Ovary (tissue), 9 donors: ENCODE results near the gene UGT1A5. TPM values are rescaled to one million over a fixed set of nuclear protein-coding genes. Genes with fewer than 3 reads are reported as not detected.
"Not testable (repeated sequence)": the region's sequence is repeated elsewhere in the genome, so short reads cannot be mapped to it uniquely, and the experiment has no call there.

ENCODE experiments used
- DNase-seq, 5 donors: peaks; one replicate each; pipeline ENCODE4 v3.0.0-alpha.2; 2019 to 2020
- H3K27ac ChIP-seq, 2 donors: fragments of 200-600 bp; one replicate each; pipeline versions ENCODE4 v1.5.1 to v1.8.0; 2019 to 2022
- H3K27me3 ChIP-seq: fragments of 200-600 bp; one replicate; pipeline ENCODE4 v1.8.0; 2022
- H3K36me3 ChIP-seq: fragments of 200-600 bp; sonication (generic); one replicate; pipeline ENCODE4 v1.5.1; 2019
- H3K4me1 ChIP-seq: one replicate; pipeline ENCODE4 v1.8.1; 2013; ENCODE audit warnings: mild to moderate bottlenecking, moderate library complexity; ENCODE audit not compliant: insufficient read depth
- H3K4me3 ChIP-seq: fragments of 200-600 bp; sonication (generic); one replicate; pipeline ENCODE4 v1.5.1; 2017
- H3K9me3 ChIP-seq, 2 donors: fragments of 200-600 bp in 1 of 2; sonication (generic) in 1 of 2; one replicate each; pipeline versions ENCODE4 v1.5.1 to v1.8.1; 2013 to 2019; ENCODE audit warnings: mild to moderate bottlenecking in 1 of 2, moderate library complexity in 1 of 2
- CTCF ChIP-seq, 3 donors: fragments of 450-650 bp in 2 of 3; fragments of 200-600 bp in 1 of 3; IDR thresholded peaks; one replicate each; pipeline versions ENCODE4 v1.5.1 to v1.8.0; 2016 to 2022; ENCODE audit warnings: antibody characterized with exemption in 3 of 3, mild to moderate bottlenecking in 1 of 3
- EP300 ChIP-seq: sonication (generic); formaldehyde crosslinking; IDR thresholded peaks from one replicate; pipeline ENCODE4 v1.6.1; 2017; ENCODE audit warnings: antibody characterized with exemption
- POLR2A ChIP-seq: fragments of 450-650 bp; IDR thresholded peaks from one replicate; pipeline ENCODE4 v1.6.1; 2017; ENCODE audit warnings: antibody characterized with exemption, mild to moderate bottlenecking, moderate library complexity
- WGBS, 3 donors: extraction: QIAGEN DNeasy Blood & Tissue Kit in 1 of 3; methylation state at CpG; one replicate each; pipeline versions ENCODE4 v1.1.5 to v1.1.7; 2013 to 2017; 5-methylcytosine and 5-hydroxymethylcytosine counted together
- intact Hi-C, 4 donors: fragments of 100-400 bp; cut with DNase I; formaldehyde crosslinking; loops; one replicate each; pipeline versions ENCODE4 v1.11.0 to v1.15.1; 2022 to 2023
- polyA plus RNA-seq, 2 donors: library from polyadenylated mRNA; stranded (reverse); fragments of 200-250 nt in 1 of 2; fragments of 350-450 nt in 1 of 2; fragmentation: Illumina TruSeq in 1 of 2; extraction: RNeasy Lipid Tissue Mini Kit (QIAGEN cat#74804) in 1 of 2; gene quantifications; one replicate each; pipeline ENCODE4 v1.2.3, GENCODE V29; 2013 to 2014
- total RNA-seq, 7 donors: library from RNA; depleted of rRNA in 2 of 7; stranded (reverse); fragments of >200 nt in 2 of 7; fragmentation: NEBNext Ultra II Directional in 3 of 7; extraction: Animal tissue kit (Norgen Biotek cat#: 25700) in 3 of 7; gene quantifications; one replicate each; pipeline versions ENCODE4 v1.1.0 to v1.2.4, GENCODE V29; 2016 to 2023
- donor health status: DM: no; HTN: no; CAD: no; lungs with moderate emphysema.
- donor health status: DM: no; HTN: no; CAD: no.
- donor health status: Bipolar disorder and iron deficiency.
- donor health status: DM: yes; HTN: yes; CAD: no.
- donor health status: DM: no; HTN: no; CAD: no.
- donor health status: DM: yes; HTN: yes; CAD: no.

UGT1A5 gene
- total and polyA plus RNA-seq, 9 donors = not detected

- Histone ChIP-seq H3K4me1 (no peaks in the 10 kb centered on the region), H3K36me3 (no peaks in the 10 kb centered on the region), H3K4me3 (no peak overlapping the region), H3K27ac (no peak overlapping the region), H3K9me3 (no peaks in the 10 kb centered on the region), H3K27me3 (no peaks in the 10 kb centered on the region)
- TF ChIP-seq POLR2A (no peak), EP300 (no peak), CTCF (IDR thresholded peaks at IDR 0.05) (no peak)
- 86 to 91% (median 88%) methylated on average over 8 of the region's 8 CpGs for WGBS, 3 donors
- no peak for DNase-seq
- intact Hi-C loops = no loop called here
These were observed 13.2 kb upstream of the UGT1A5 start for GRCh38 chr2:233699424-233700027.

- TF ChIP-seq POLR2A = no peak
- no peak for TF ChIP-seq CTCF (IDR thresholded peaks at IDR 0.05)
- no peak for TF ChIP-seq EP300
- no peaks in the 10 kb centered on the region for H3K36me3 ChIP-seq
- H3K4me1 ChIP-seq = no peaks in the 10 kb centered on the region
- no peaks in the 10 kb centered on the region for H3K27me3 ChIP-seq
- intact Hi-C loops = no loop called here
- no peak overlapping the region for H3K4me3 ChIP-seq
- no peak overlapping the region for H3K27ac ChIP-seq
- H3K9me3 ChIP-seq = no peaks in the 10 kb centered on the region
- no peak for DNase-seq
- WGBS, 3 donors = 37 to 44% (median 43%) methylated on average over 1 of the region's 1 CpG
These were observed 12.6 kb upstream of the UGT1A5 start for GRCh38 chr2:233700028-233700635.

- H3K4me3 ChIP-seq, H3K27me3 ChIP-seq, H3K27ac ChIP-seq, H3K36me3 ChIP-seq, H3K9me3 ChIP-seq, intact Hi-C loops, H3K4me1 ChIP-seq, DNase-seq: not testable (repeated sequence)
- 89 to 97% (median 94%) methylated on average over 5 of the region's 5 CpGs for WGBS, 3 donors
These were observed 11.9 kb upstream of the UGT1A5 start for GRCh38 chr2:233700842-233701241.

GRCh38 chr2:233702238-233702637, 10.5 kb upstream of the UGT1A5 start:
- no peaks in the 10 kb centered on the region for H3K27me3 ChIP-seq
- WGBS, 3 donors = 50 to 60% (median 50%) methylated on average over 3 of the region's 3 CpGs
- no peaks in the 10 kb centered on the region for H3K36me3 ChIP-seq
- intact Hi-C loops = no loop called here
- no peak overlapping the region for H3K4me3 ChIP-seq
- no peak for TF ChIP-seq EP300
- no peak for TF ChIP-seq CTCF (IDR thresholded peaks at IDR 0.05)
- no peak for TF ChIP-seq POLR2A
- no peaks in the 10 kb centered on the region for H3K4me1 ChIP-seq
- H3K9me3 ChIP-seq = no peaks in the 10 kb centered on the region
- DNase-seq = no peak
- no peak overlapping the region for H3K27ac ChIP-seq

- no peak for TF ChIP-seq EP300
- TF ChIP-seq POLR2A = no peak
- TF ChIP-seq CTCF (IDR thresholded peaks at IDR 0.05) = no peak
- Histone ChIP-seq H3K4me1 (no peaks in the 10 kb centered on the region), H3K9me3 (no peaks in the 10 kb centered on the region), H3K4me3 (no peak overlapping the region), H3K27me3 (no peaks in the 10 kb centered on the region), H3K27ac (no peak overlapping the region), H3K36me3 (no peaks in the 10 kb centered on the region)
- 59 to 65% (median 62%) methylated on average over 4 of the region's 4 CpGs for WGBS, 3 donors
- no peak for DNase-seq
- intact Hi-C loops = no loop called here
These were observed 6.7 kb upstream of the UGT1A5 start for GRCh38 chr2:233705911-233706506.
